Activated T-cell treated with anti-CD3 and anti-CD28 coated beads for 24 hours (primary cell): ENCODE measurements around the gene B3GNT9.
A peak's percentile ranks its signal among the peaks of the same experiment; 100 is the strongest.
"Not testable (repeated sequence)": the region's sequence is repeated elsewhere in the genome, so short reads cannot be mapped to it uniquely, and the experiment has no call there.

Source experiments
- DNase-seq: peaks from one replicate; pipeline ENCODE4 v3.0.0-alpha.2; 2020; ENCODE audit warnings: low read depth

B3GNT9 gene

GRCh38 chr16:67150047-67150832, 558 bp downstream of the B3GNT9 start:
- DNase-seq = peak; percentile 35

GRCh38 chr16:67149276-67150046, 1.3 kb downstream of the B3GNT9 start:
- DNase-seq = no peak

- no peak for DNase-seq
Measured at GRCh38 chr16:67148656-67149275, 2.0 kb downstream of the B3GNT9 start.

- no peak for DNase-seq
Measured at GRCh38 chr16:67148221-67148620, 2.6 kb downstream of the B3GNT9 start.

GRCh38 chr16:67147437-67148140, 3.2 kb downstream of the B3GNT9 start:
- DNase-seq = no peak

- no peak for DNase-seq
Measured at GRCh38 chr16:67146523-67147357, 4.1 kb downstream of the B3GNT9 start.

- DNase-seq = no peak
Measured at GRCh38 chr16:67145746-67146145, 5.1 kb downstream of the B3GNT9 start.

- DNase-seq = no peak
Measured at GRCh38 chr16:67144943-67145342, 5.9 kb downstream of the B3GNT9 start.

- no peak for DNase-seq
Measured at GRCh38 chr16:67142342-67142741, 8.5 kb downstream of the B3GNT9 start.

GRCh38 chr16:67141391-67141790, 9.4 kb downstream of the B3GNT9 start:
- DNase-seq = no peak

GRCh38 chr16:67137605-67138004, 13.2 kb downstream of the B3GNT9 start:
- DNase-seq = no peak

- DNase-seq = no peak
Measured at GRCh38 chr16:67129422-67129821, 21.4 kb downstream of the B3GNT9 start.

GRCh38 chr16:67128887-67129286, 21.9 kb downstream of the B3GNT9 start:
- no peak for DNase-seq

- DNase-seq = no peak
Measured at GRCh38 chr16:67128417-67128816, 22.4 kb downstream of the B3GNT9 start.

- DNase-seq = not testable (repeated sequence)
Measured at GRCh38 chr16:67122799-67123198, 28.0 kb downstream of the B3GNT9 start.

GRCh38 chr16:67120025-67120424, 30.8 kb downstream of the B3GNT9 start:
- DNase-seq = no peak

GRCh38 chr16:67117716-67118115, 33.1 kb downstream of the B3GNT9 start:
- no peak for DNase-seq

GRCh38 chr16:67116388-67117311, 34.1 kb downstream of the B3GNT9 start:
- no peak for DNase-seq

GRCh38 chr16:67115639-67116038, 35.2 kb downstream of the B3GNT9 start:
- no peak for DNase-seq

- no peak for DNase-seq
Measured at GRCh38 chr16:67114793-67115192, 36.0 kb downstream of the B3GNT9 start.
